Duodenal mucosa (tissue), 2 donors: ENCODE data around the gene GRIK2.
"Not testable (repeated sequence)": the region's sequence is repeated elsewhere in the genome, so short reads cannot be mapped to it uniquely, and the experiment has no call there.

Source experiments
- H3K27ac ChIP-seq: one replicate; pipeline ENCODE4 v1.7.0; 2013; ENCODE audit warnings: low read depth, low read length
- H3K27me3 ChIP-seq, 2 donors: one replicate each; pipeline ENCODE4 v1.7.0; 2013; ENCODE audit warnings: low read length in 2 of 2, control low read depth in 1 of 2; ENCODE audit not compliant: insufficient read depth in 2 of 2, control insufficient read depth in 1 of 2
- H3K36me3 ChIP-seq, 2 donors: one replicate each; pipeline ENCODE4 v1.7.0; 2013; ENCODE audit warnings: low read length in 2 of 2, control low read depth in 1 of 2; ENCODE audit not compliant: insufficient read depth in 2 of 2, control insufficient read depth in 1 of 2
- H3K4me1 ChIP-seq, 2 donors: one replicate each; pipeline ENCODE4 v1.7.0; 2013; ENCODE audit warnings: low read length in 2 of 2, control low read depth in 1 of 2; ENCODE audit not compliant: insufficient read depth in 2 of 2, control insufficient read depth in 1 of 2
- H3K4me3 ChIP-seq, 2 donors: one replicate each; pipeline ENCODE4 v1.7.0; 2013; ENCODE audit warnings: low read length in 2 of 2, low read depth in 1 of 2
- H3K9ac ChIP-seq, 2 donors: one replicate each; pipeline ENCODE4 v1.7.0; 2013; ENCODE audit warnings: low read length in 2 of 2, low read depth in 1 of 2
- H3K9me3 ChIP-seq, 2 donors: one replicate each; pipeline ENCODE4 v1.7.0; 2013; ENCODE audit warnings: low read length in 2 of 2, control low read depth in 1 of 2; ENCODE audit not compliant: control insufficient read depth in 1 of 2

The GRIK2 gene

GRCh38 chr6:101597693-101598092, 204.2 kb downstream of the GRIK2 start:
- Histone ChIP-seq H3K4me3 (no peak overlapping the region), H3K4me1 (no peaks in the 10 kb centered on the region), H3K36me3 (no peaks in the 10 kb centered on the region), H3K27me3 (no peaks in the 10 kb centered on the region), H3K9ac (no peak overlapping the region), H3K9me3 (no peaks in the 10 kb centered on the region), H3K27ac (no peak overlapping the region)

- no peaks in the 10 kb centered on the region for H3K27me3 ChIP-seq
- no peak overlapping the region for H3K4me3 ChIP-seq
- no peak overlapping the region for H3K9ac ChIP-seq
- H3K27ac ChIP-seq = no peak overlapping the region
- H3K9me3 ChIP-seq = no peaks in the 10 kb centered on the region
- H3K36me3 ChIP-seq = no peaks in the 10 kb centered on the region
- no peaks in the 10 kb centered on the region for H3K4me1 ChIP-seq
Observed at GRCh38 chr6:101605426-101605825, 211.9 kb downstream of the GRIK2 start.

- no peak overlapping the region for H3K4me3 ChIP-seq
- H3K27me3 ChIP-seq = no peaks in the 10 kb centered on the region
- H3K36me3 ChIP-seq = no peaks in the 10 kb centered on the region
- H3K27ac ChIP-seq = no peak overlapping the region
- no peaks in the 10 kb centered on the region for H3K9me3 ChIP-seq
- no peak overlapping the region for H3K9ac ChIP-seq
- no peaks in the 10 kb centered on the region for H3K4me1 ChIP-seq
Observed at GRCh38 chr6:101605874-101606273, 212.4 kb downstream of the GRIK2 start.

- Histone ChIP-seq H3K4me3 (no peak overlapping the region), H3K9me3 (no peaks in the 10 kb centered on the region), H3K36me3 (no peaks in the 10 kb centered on the region), H3K27me3 (no peaks in the 10 kb centered on the region), H3K4me1 (no peaks in the 10 kb centered on the region), H3K9ac (no peak overlapping the region), H3K27ac (no peak overlapping the region)
Observed at GRCh38 chr6:101607111-101607690, 213.7 kb downstream of the GRIK2 start.

GRCh38 chr6:101608703-101609102, 215.2 kb downstream of the GRIK2 start:
- H3K4me1 ChIP-seq = no peaks in the 10 kb centered on the region
- H3K9ac ChIP-seq = no peak overlapping the region

GRCh38 chr6:101613556-101613955, 220.0 kb downstream of the GRIK2 start:
- no peak overlapping the region for H3K4me3 ChIP-seq
- no peaks in the 10 kb centered on the region for H3K36me3 ChIP-seq
- H3K4me1 ChIP-seq = no peaks in the 10 kb centered on the region
- no peak overlapping the region for H3K27ac ChIP-seq
- H3K27me3 ChIP-seq = no peaks in the 10 kb centered on the region
- H3K9me3 ChIP-seq = no peaks in the 10 kb centered on the region
- H3K9ac ChIP-seq = no peak overlapping the region

More at GRCh38 chr6:101608703-101609102, 215.2 kb downstream of the GRIK2 start:
- Histone ChIP-seq H3K36me3 (no peaks in the 10 kb centered on the region), H3K4me3 (no peak overlapping the region), H3K27ac (no peak overlapping the region), H3K27me3 (no peaks in the 10 kb centered on the region), H3K9me3 (no peaks in the 10 kb centered on the region)

- Histone ChIP-seq H3K9me3 (no peaks in the 10 kb centered on the region), H3K27ac (no peak overlapping the region), H3K9ac (no peak overlapping the region), H3K27me3 (no peaks in the 10 kb centered on the region), H3K4me1 (no peaks in the 10 kb centered on the region), H3K4me3 (no peak overlapping the region), H3K36me3 (no peaks in the 10 kb centered on the region)
Observed at GRCh38 chr6:101614774-101615173, 221.3 kb downstream of the GRIK2 start.

GRCh38 chr6:101626269-101626668, 232.8 kb downstream of the GRIK2 start:
- no peaks in the 10 kb centered on the region for H3K36me3 ChIP-seq

GRCh38 chr6:101630941-101631340, 237.4 kb downstream of the GRIK2 start:
- Histone ChIP-seq H3K27me3 (no peaks in the 10 kb centered on the region), H3K36me3 (no peaks in the 10 kb centered on the region), H3K9ac (no peak overlapping the region), H3K27ac (no peak overlapping the region), H3K4me3 (no peak overlapping the region), H3K4me1 (no peaks in the 10 kb centered on the region), H3K9me3 (no peaks in the 10 kb centered on the region)

More at GRCh38 chr6:101626269-101626668, 232.8 kb downstream of the GRIK2 start:
- Histone ChIP-seq H3K27ac (no peak overlapping the region), H3K4me1 (no peaks in the 10 kb centered on the region), H3K9me3 (no peaks in the 10 kb centered on the region), H3K27me3 (no peaks in the 10 kb centered on the region), H3K9ac (no peak overlapping the region), H3K4me3 (no peak overlapping the region)

GRCh38 chr6:101633081-101633480, 239.6 kb downstream of the GRIK2 start:
- H3K4me1 ChIP-seq = no peaks in the 10 kb centered on the region
- no peaks in the 10 kb centered on the region for H3K9me3 ChIP-seq
- no peak overlapping the region for H3K4me3 ChIP-seq
- H3K27ac ChIP-seq = no peak overlapping the region
- H3K36me3 ChIP-seq = no peaks in the 10 kb centered on the region
- no peaks in the 10 kb centered on the region for H3K27me3 ChIP-seq
- H3K9ac ChIP-seq = no peak overlapping the region

- not testable (repeated sequence) for H3K9me3 ChIP-seq, H3K27ac ChIP-seq, H3K4me3 ChIP-seq, H3K36me3 ChIP-seq, H3K4me1 ChIP-seq, H3K27me3 ChIP-seq, H3K9ac ChIP-seq
Observed at GRCh38 chr6:101638865-101639264, 245.4 kb downstream of the GRIK2 start.
